GM12873 (cell line): Measurements from ENCODE around the gene FOXM1.

Source experiments
- CTCF ChIP-seq: IDR thresholded peaks from 2 replicates; pipeline ENCODE4 v1.5.1; 2012; ENCODE audit warnings: low read depth, mild to moderate bottlenecking, moderate library complexity, low read length, control low read depth; ENCODE audit not compliant: insufficient read depth; ENCODE audit errors: missing control alignments

The FOXM1 gene

GRCh38 chr12:2877047-2877952, at the start of gene FOXM1, which contains the start of gene RHNO1:
Gene FOXM1 (minus strand): TSS chr12:2877174. CDS start chr12:2874478, 2,696 bp downstream.
Gene RHNO1 (plus strand): TSS chr12:2877223. CDS start chr12:2885367, 8,144 bp downstream.
- no peak for TF ChIP-seq CTCF

GRCh38 chr12:2925322-2925995, 48.5 kb upstream of the FOXM1 start:
- no peak for TF ChIP-seq CTCF

- no peak for TF ChIP-seq CTCF
These were observed 47.0 kb upstream of the FOXM1 start for GRCh38 chr12:2924019-2924418.

- no peak for TF ChIP-seq CTCF
These were observed 46.1 kb upstream of the FOXM1 start for GRCh38 chr12:2923057-2923456.

- TF ChIP-seq CTCF, result no peak
These were observed 45.4 kb upstream of the FOXM1 start for GRCh38 chr12:2922329-2922728.

- no peak for TF ChIP-seq CTCF
These were observed 42.3 kb upstream of the FOXM1 start for GRCh38 chr12:2919249-2919648.

GRCh38 chr12:2912216-2912575, 35.2 kb upstream of the FOXM1 start:
- TF ChIP-seq CTCF, result no peak
